Measurements from ENCODE around the gene PDGFRB. TPM values are rescaled to one million over a fixed set of nuclear protein-coding genes. Genes with fewer than 3 reads are reported as not detected.

The PDGFRB gene
- total RNA-seq, 1 donor from 2014 or later: 2.3 TPM

GRCh38 chr5:150144879-150145278, 10.8 kb downstream of the PDGFRB start:
- Mint-ChIP-seq H3K4me3 (ENCODE audit: low read depth) (no peak overlapping the region), H3K27ac (no peak overlapping the region), H3K9me3 (ENCODE audit: low read depth) (no peaks in the 10 kb centered on the region), H3K27me3 (peaks cover 28% of the 10 kb centered on the region), H3K36me3 (ENCODE audit: insufficient read depth) (no peaks in the 10 kb centered on the region), H3K4me1 (ENCODE audit: low read depth) (peaks cover 25% of the 10 kb centered on the region)
- TF ChIP-seq CTCF (IDR thresholded peaks at IDR 0.05; ENCODE audit: unreplicated experiment): no peak
- DNase-seq (ENCODE audit: low spot score, unreplicated experiment): no peak

- DNase-seq (ENCODE audit: low spot score, unreplicated experiment): no peak
- no peak for TF ChIP-seq CTCF (IDR thresholded peaks at IDR 0.05; ENCODE audit: unreplicated experiment)
- no peaks in the 10 kb centered on the region for H3K9me3 Mint-ChIP-seq (ENCODE audit: low read depth)
- no peak overlapping the region for H3K27ac Mint-ChIP-seq
- peaks cover 25% of the 10 kb centered on the region for H3K4me1 Mint-ChIP-seq (ENCODE audit: low read depth)
- H3K36me3 Mint-ChIP-seq (ENCODE audit: insufficient read depth): no peaks in the 10 kb centered on the region
- H3K4me3 Mint-ChIP-seq (ENCODE audit: low read depth): no peak overlapping the region
- peaks cover 28% of the 10 kb centered on the region for H3K27me3 Mint-ChIP-seq
Measured at GRCh38 chr5:150144246-150144801, 11.3 kb downstream of the PDGFRB start.

- DNase-seq (ENCODE audit: low spot score, unreplicated experiment): no peak
- Mint-ChIP-seq H3K9me3 (ENCODE audit: low read depth) (no peaks in the 10 kb centered on the region), H3K27ac (no peak overlapping the region), H3K27me3 (peaks cover 23% of the 10 kb centered on the region), H3K4me1 (ENCODE audit: low read depth) (peaks cover 33% of the 10 kb centered on the region), H3K4me3 (ENCODE audit: low read depth) (no peak overlapping the region), H3K36me3 (ENCODE audit: insufficient read depth) (no peaks in the 10 kb centered on the region)
- TF ChIP-seq CTCF (IDR thresholded peaks at IDR 0.05; ENCODE audit: unreplicated experiment): no peak
Measured at GRCh38 chr5:150143350-150144245, 12.0 kb downstream of the PDGFRB start.

- Mint-ChIP-seq H3K27ac (no peak overlapping the region), H3K36me3 (ENCODE audit: insufficient read depth) (no peaks in the 10 kb centered on the region), H3K4me1 (ENCODE audit: low read depth) (peaks cover 38% of the 10 kb centered on the region), H3K9me3 (ENCODE audit: low read depth) (no peaks in the 10 kb centered on the region), H3K4me3 (ENCODE audit: low read depth) (no peak overlapping the region), H3K27me3 (peaks cover 22% of the 10 kb centered on the region)
- no peak for DNase-seq (ENCODE audit: low spot score, unreplicated experiment)
- TF ChIP-seq CTCF (IDR thresholded peaks at IDR 0.05; ENCODE audit: unreplicated experiment): no peak
Measured at GRCh38 chr5:150142959-150143349, 12.7 kb downstream of the PDGFRB start.

GRCh38 chr5:150142185-150142958, 13.3 kb downstream of the PDGFRB start:
- no peak overlapping the region for H3K4me3 Mint-ChIP-seq (ENCODE audit: low read depth)
- H3K27me3 Mint-ChIP-seq: peaks cover 24% of the 10 kb centered on the region
- H3K4me1 Mint-ChIP-seq (ENCODE audit: low read depth): peaks cover 41% of the 10 kb centered on the region
- no peak for DNase-seq (ENCODE audit: low spot score, unreplicated experiment)
- no peak for TF ChIP-seq CTCF (IDR thresholded peaks at IDR 0.05; ENCODE audit: unreplicated experiment)
- no peaks in the 10 kb centered on the region for H3K9me3 Mint-ChIP-seq (ENCODE audit: low read depth)
- no peaks in the 10 kb centered on the region for H3K36me3 Mint-ChIP-seq (ENCODE audit: insufficient read depth)
- no peak overlapping the region for H3K27ac Mint-ChIP-seq

Measured in progenitor cell of endocrine pancreas (in vitro differentiated cells).